Left renal pelvis (tissue), 4 donors: ENCODE measurements around the gene MAN2A1. TPM values are rescaled to one million over a fixed set of nuclear protein-coding genes. Genes with fewer than 3 reads are reported as not detected.
"Not testable (repeated sequence)": the region's sequence is repeated elsewhere in the genome, so short reads cannot be mapped to it uniquely, and the experiment has no call there.

Experiments used
- DNase-seq, 4 donors: peaks; one replicate each; pipeline ENCODE4 v3.0.0-alpha.2; 2013; ENCODE audit warnings: low read depth in 4 of 4, low spot score in 3 of 4
- polyA plus RNA-seq, 4 donors: library from polyadenylated mRNA; unstranded; fragments of 120-200 nt; gene quantifications; one replicate each; pipeline ENCODE4 v1.2.1, GENCODE V29; 2013; ENCODE audit not compliant: insufficient read length in 4 of 4

MAN2A1 gene
- polyA plus RNA-seq, 4 donors, result 31.3 to 82.6 (median 73.3) TPM

DNA sequence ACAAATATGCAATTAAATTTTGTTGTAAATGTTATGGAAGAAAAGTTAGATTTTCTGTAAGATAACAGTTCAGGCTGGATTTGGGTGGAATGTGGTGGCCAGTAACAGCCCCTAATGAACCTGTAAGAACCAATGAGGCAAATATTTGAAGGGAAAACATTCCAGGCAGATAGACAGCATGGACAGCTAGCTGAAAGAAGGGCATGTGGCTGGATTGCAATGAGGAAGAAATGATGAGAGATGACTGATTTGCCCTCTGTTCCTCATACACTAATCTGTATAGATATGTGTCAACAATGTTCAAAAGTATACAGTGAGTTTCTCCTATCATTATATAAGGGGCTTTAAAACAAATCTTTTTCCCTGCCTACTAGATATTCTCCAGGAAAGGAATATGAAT is 58.8 kb downstream of the MAN2A1 start:
- no peak for DNase-seq

DNA sequence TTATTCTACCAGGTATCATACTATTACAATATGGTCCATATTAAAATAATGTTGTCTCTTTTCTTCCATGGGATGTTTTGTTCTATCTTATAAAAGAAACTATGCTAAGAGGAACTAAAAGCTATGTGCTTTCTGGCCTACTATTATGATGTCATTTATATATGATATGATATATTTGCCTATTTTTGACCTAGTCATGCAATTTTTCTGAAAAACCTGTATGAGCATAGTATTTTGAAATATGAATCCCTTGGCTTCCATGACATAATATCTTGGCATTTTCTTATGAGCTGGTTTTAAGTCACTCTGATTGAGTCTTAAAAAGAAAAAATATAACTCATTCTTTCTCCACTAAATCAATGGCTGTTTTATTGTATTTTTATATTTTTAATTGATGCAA is 60.7 kb downstream of the MAN2A1 start:
- DNase-seq, result no peak

- DNase-seq, result no peak
Observed at GRCh38 chr5:109753279-109753678, 63.6 kb downstream of the MAN2A1 start.

- DNase-seq, result no peak
Observed at GRCh38 chr5:109754319-109754718, 64.6 kb downstream of the MAN2A1 start.

GRCh38 chr5:109755761-109756160 is 66.0 kb downstream of the MAN2A1 start:
- no peak for DNase-seq

DNA sequence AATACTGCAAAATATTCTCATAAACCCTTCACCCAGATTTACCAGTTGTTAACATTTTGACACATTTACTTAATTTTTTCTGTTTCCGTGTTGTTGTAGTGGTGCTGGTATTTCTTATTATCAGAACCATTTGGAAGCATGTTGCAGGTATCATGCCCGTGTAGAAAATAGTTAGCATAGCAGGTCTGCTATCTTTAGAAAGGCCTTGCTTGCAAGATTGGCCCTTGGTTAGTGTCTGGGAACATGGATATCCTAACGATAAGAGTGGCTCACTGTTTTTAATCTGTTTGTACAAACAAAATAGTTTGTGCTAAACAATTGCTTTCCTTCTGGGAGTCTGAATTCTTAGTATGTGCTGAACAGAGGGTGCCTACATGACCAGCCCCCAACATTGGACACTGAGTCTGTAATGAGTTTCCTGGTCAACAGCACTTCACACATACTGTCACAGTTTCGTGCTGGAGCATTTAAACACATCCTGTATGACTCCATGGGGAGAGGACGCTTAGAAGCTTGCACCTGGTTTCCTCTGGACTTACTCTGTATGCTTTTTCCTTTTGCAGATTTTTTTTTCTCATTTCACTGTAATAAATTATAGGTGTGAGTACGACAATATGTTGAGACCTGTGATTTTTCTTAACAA is 66.9 kb downstream of the MAN2A1 start:
- DNase-seq, result no peak

- no peak for DNase-seq
Observed at GRCh38 chr5:109757490-109757889, 67.8 kb downstream of the MAN2A1 start.

DNA sequence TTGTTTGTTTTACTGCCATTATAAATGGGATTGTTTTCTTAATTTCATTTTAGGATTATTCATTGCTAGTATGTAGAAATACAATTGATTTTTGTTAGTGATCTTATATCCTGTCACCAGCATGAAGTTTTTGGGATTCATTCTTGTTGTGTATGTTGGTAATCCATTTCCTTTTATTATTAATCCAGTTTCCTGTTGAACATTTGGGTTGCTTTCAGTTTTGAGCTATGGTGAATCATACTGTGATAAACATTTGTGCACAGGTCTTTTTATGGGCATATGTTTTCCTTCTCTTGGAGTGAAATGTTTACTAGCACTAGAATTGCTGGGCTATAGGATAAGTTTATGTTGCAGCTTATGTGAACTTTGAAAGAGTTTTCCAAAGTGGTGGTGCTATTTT is 69.6 kb downstream of the MAN2A1 start:
- DNase-seq, result no peak

DNA sequence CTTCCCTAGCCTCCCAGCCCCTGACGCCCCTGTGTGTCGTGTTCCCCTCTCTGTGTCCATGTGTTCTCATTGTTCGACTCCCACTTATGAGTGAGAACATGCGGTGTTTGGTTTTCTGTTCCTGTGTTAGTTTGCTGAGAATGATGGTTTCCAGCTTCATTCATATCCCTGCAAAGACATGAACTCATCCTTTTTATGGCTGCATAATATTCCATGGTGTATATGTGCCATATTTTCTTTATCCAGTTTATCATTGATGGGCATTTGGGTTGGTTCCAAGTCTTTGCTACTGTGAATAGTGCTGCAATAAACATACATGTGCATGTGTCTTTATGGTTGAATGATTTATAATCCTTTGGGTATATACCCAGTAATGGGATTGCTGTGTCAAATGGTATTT is 70.4 kb downstream of the MAN2A1 start:
- DNase-seq, result not testable (repeated sequence)

GRCh38 chr5:109762821-109763220 is 73.1 kb downstream of the MAN2A1 start:
- no peak for DNase-seq

GRCh38 chr5:109767184-109767995 is 77.7 kb downstream of the MAN2A1 start:
- no peak for DNase-seq

DNA sequence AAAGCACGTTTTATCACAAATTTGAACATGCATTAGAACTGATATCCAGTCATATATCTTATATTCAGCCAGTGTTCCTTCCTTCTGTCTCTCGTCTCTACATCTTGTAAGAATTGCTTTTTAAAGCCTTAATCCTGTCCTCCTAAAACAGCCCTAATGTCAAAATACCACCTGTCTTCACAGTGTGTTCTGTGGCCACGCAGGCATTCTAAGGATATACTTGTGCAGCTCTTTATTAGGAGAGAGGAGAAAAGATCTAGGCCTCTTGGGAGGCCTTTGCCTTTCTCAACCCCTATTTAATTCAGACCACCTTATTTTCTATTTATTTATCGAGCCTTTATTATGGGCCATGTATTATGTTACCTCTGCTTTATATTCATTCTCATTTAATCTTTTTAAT is 78.3 kb downstream of the MAN2A1 start:
- DNase-seq, result no peak

DNA sequence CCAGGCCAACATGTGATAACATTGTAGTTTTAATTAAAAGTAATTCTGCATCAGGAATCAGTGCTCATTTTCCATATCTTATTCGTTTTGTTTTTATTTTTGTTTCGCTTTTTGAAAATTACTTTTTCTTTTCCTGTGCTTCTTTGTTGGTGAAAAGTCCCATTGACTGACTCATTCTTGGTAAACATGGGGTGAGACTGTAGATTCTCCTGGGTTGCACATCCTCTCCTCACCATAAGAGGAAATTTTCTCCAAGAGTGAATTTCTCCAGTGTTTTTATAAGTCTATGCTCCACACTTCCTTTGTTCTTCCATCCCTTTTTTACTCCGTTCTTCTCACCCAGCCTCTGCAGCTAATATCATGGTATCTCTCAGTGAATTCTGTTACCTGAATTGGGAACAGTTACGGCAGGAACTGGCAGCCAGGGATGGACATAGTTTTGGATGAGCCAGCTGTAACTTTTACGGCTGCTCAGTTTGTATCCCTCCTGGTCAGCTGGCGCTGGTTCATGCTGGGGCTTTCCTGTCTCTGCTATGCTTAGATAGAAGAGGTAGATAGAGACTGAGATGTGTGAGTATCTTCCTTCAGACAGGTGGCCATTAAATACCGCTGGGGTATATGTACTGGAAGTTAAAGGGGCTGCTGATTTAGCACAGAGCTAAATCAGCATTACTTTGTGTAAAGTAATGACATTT is 80.0 kb downstream of the MAN2A1 start:
- no peak for DNase-seq

GRCh38 chr5:109775130-109775529 is 85.4 kb downstream of the MAN2A1 start:
- no peak for DNase-seq

DNA sequence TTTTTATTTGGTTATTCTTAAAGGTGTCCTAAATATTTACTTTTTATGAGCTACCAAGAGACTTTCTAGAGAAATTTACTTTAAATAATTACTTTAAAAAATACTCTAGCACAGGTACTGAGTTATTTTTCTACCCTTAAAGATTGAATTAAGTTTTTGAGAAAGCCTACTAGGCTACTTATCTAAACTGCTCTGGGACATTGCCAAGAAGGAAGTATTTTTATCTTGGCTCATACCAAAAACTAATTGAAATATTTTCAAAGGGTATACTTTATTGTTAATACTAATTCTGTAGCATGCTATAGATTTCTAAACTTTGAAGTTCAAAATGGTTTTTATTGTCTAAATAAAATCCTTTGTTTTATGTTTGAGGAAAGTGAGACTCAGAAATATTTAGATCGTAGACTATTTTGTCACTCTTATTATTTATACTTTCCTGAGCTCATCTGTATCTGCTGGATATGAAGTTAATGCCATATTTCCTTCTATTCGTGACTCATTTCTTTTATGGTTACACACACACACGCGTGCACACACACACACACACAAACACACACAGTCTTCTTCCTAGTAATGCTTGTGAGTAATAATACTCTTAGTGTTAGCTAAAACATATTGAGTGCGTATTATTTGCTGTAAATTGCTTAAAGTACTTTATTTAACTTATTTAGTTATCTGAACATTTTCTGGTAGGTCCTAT is 89.5 kb downstream of the MAN2A1 start:
- DNase-seq, result no peak

GRCh38 chr5:109784687-109785086 is 95.0 kb downstream of the MAN2A1 start:
- DNase-seq, result no peak

- DNase-seq, result no peak
Observed at GRCh38 chr5:109786206-109786855, 96.6 kb downstream of the MAN2A1 start.

DNA sequence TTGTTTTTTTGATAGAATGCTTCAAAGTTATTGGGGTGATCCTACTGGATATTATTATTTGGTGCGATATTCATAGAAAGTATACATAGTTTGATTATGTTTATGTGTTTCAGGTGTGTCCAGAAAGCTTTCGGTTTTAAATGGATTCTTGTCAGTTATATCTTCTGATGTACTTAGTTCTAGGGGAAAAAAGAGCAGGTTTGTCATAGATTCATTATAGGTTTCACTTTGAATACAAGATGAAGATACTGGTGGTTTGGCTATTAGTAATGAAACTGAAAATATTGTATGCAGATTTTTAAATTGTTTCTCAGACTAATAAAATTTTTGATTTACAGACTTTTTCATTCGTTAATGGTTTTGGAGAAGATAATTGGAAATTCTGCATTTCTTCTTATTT is 98.9 kb downstream of the MAN2A1 start:
- DNase-seq, result no peak

DNA sequence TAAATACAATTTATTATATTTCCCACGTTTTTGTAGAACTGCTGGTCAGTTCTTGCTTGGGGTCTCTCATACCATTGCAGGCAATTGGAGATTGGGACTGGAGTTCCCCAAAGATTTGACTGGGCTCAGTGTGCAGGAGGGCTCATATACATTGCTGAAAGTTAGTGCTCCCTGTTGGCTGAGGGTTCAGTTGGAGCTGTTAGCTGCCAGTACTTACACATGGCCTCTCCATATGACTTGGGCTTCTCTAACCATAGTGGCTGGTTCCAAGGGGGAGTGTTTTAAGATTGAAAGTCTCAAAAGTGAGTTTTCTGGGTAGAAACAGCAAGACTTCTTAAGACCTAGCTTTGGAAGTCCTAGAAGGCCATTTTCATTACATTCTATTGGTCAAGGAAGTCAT is 102.9 kb downstream of the MAN2A1 start:
- DNase-seq, result no peak

DNA sequence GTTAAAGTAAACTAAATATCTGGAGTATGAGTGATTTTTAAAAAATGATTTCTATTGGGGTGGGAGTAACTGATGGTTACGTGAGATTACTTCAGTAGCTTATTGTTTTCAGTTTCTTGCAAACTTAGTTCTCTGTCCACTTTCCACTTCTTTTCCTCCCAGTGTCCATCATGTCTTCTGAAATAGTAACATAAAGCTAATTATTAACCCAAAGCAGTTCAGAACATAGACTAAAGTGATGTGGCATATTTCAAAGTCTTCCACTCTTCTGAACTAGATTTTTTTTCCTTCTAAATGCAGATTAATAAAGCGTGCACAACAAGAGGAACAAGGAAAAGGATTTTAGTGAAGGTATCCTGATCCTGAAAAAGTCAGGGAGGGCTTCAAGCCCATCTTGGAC is 114.1 kb downstream of the MAN2A1 start:
- no peak for DNase-seq

GRCh38 chr5:109805472-109805871 is 115.7 kb downstream of the MAN2A1 start:
- no peak for DNase-seq
